Common myeloid progenitor, CD34-positive (primary cell): ENCODE data around the gene TBL1XR1.
A peak's percentile ranks its signal among the peaks of the same experiment; 100 is the strongest.

Experiments used
- CTCF ChIA-PET: fragments of 350-600 bp; sonication (Branson Sonifier 250); formaldehyde crosslinking; loops from one replicate; lab custom pipeline; 2021; ENCODE audit warnings: antibody characterized with exemption; lab: Charles Lee
- POLR2A ChIA-PET: fragments of 350-600 bp; sonication (Branson Sonifier 250); formaldehyde crosslinking; loops from one replicate; lab custom pipeline; 2021; ENCODE audit warnings: antibody characterized with exemption; lab: Charles Lee
- DNase-seq, 3 donors: peaks; one replicate each; pipeline versions ENCODE4 v3.0.0 to v3.0.0-alpha.2; 2013
- H3K27ac ChIP-seq, 2 experiments: 1 replicate in 1 of 2; 2 replicates in 1 of 2; pipeline ENCODE4 v1.7.0; 2013; ENCODE audit warnings: inconsistent platforms in 2 of 2, low read length in 2 of 2, mild to moderate bottlenecking in 2 of 2, low read depth in 1 of 2, moderate library complexity in 1 of 2; ENCODE audit not compliant: severe bottlenecking in 2 of 2, insufficient read depth in 1 of 2, poor library complexity in 1 of 2
- H3K27me3 ChIP-seq, 5 experiments: replicated peaks in 2 of 5; 1 replicate in 3 of 5; 2 replicates in 2 of 5; pipeline versions ENCODE4 v1.6.1 to v1.7.0; 2013; ENCODE audit warnings: low read length in 4 of 5, mild to moderate bottlenecking in 2 of 5, moderate library complexity in 2 of 5, inconsistent platforms in 1 of 5; ENCODE audit not compliant: insufficient read depth in 5 of 5, control insufficient read depth in 4 of 5
- H3K36me3 ChIP-seq, 4 experiments: 1 replicate in 2 of 4; 2 replicates in 2 of 4; pipeline versions ENCODE4 v1.6.1 to v1.7.0; 2013; ENCODE audit warnings: low read length in 3 of 4, control low read depth in 1 of 4, mild to moderate bottlenecking in 1 of 4; ENCODE audit not compliant: control insufficient read depth in 4 of 4, insufficient read depth in 4 of 4
- H3K4me1 ChIP-seq, 4 experiments: 1 replicate in 3 of 4; 2 replicates in 1 of 4; pipeline versions ENCODE4 v1.6.1 to v1.7.1; 2013; ENCODE audit warnings: low read length in 3 of 4, mild to moderate bottlenecking in 3 of 4, control low read depth in 1 of 4, inconsistent platforms in 1 of 4, moderate library complexity in 1 of 4; ENCODE audit not compliant: control insufficient read depth in 4 of 4, insufficient read depth in 4 of 4; ENCODE audit errors: control extremely low read depth in 1 of 4
- H3K4me3 ChIP-seq, 7 experiments: 1 replicate in 4 of 7; 2 replicates in 3 of 7; pipeline versions ENCODE4 v1.5.1 to v1.7.0; 2013; ENCODE audit warnings: mild to moderate bottlenecking in 7 of 7, low read length in 6 of 7, moderate library complexity in 6 of 7, inconsistent platforms in 2 of 7, low read depth in 2 of 7, control low read depth in 1 of 7; ENCODE audit not compliant: insufficient read depth in 4 of 7, control insufficient read depth in 1 of 7; ENCODE audit errors: extremely low read depth in 1 of 7
- H3K9me3 ChIP-seq, 5 experiments: 1 replicate in 4 of 5; 2 replicates in 1 of 5; pipeline versions ENCODE4 v1.6.1 to v1.7.1; 2013; ENCODE audit warnings: low read length in 4 of 5, mild to moderate bottlenecking in 2 of 5, inconsistent platforms in 1 of 5, low read depth in 1 of 5, moderate library complexity in 1 of 5; ENCODE audit not compliant: control insufficient read depth in 4 of 5, insufficient read depth in 2 of 5; ENCODE audit errors: control extremely low read depth in 1 of 5
- WGBS: methylation state at CpG from one replicate; pipeline ENCODE4 v1.1.5; 2013; ENCODE audit not compliant: insufficient coverage; 5-methylcytosine and 5-hydroxymethylcytosine counted together

Gene TBL1XR1

DNA sequence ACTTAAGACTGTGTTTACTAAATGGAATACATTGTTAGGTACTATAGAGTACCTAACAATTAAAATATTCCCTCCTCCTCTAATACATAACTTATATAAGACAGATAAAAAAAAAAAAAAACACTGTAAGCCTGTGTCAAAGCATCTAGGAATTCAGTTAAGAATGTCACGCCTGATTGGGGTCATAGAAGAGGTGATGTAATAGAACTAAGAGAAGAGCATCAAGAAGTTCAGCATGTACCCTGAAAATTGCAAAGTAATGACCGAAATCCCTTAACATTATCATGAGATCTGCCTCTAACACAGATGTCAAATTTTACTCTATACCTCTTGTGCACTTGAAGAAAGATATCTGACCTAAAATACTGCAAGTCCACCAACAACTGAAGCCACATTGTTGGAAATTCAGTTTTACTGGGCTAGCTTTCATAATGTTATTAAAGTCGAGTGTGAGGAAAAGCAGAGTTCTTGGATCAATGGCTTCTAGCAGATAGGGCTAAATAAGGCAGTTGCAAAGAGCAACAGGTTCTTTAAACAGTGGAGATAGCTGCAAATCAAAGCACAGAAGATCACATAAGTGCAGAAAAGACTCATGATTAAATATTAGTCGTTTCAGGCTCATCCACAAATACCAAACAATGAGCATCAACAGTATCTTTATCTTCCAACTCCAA lies 75.0 kb downstream of the TBL1XR1 start:
- 95% methylated on average over 3 of the region's 4 CpGs for WGBS
- peaks cover 0 to 6% (median 0%) of the 10 kb centered on the region in 5 experiments for H3K9me3 ChIP-seq
- H3K36me3 ChIP-seq = peaks cover 0 to 13% (median under 1%) of the 10 kb centered on the region in 4 experiments
- H3K4me3 ChIP-seq = no peak overlapping the region
- DNase-seq = no peak
- ChIA-PET POLR2A (no interaction called here), CTCF (interaction anchor here (1.3 to 2.3 kb wide), 2 partner anchors 11 to 59 kb away, joined by 3 to 8 read pairs; no protein-coding TSS in a partner anchor)
- H3K27ac ChIP-seq = no peak overlapping the region
- no peaks in the 10 kb centered on the region for H3K27me3 ChIP-seq
- H3K4me1 ChIP-seq = no peaks in the 10 kb centered on the region

GRCh38 chr3:177119829-177120228 lies 77.5 kb downstream of the TBL1XR1 start:
- no peak overlapping the region for H3K4me3 ChIP-seq
- no peaks in the 10 kb centered on the region for H3K4me1 ChIP-seq
- no peak overlapping the region for H3K27ac ChIP-seq
- H3K36me3 ChIP-seq = peaks cover 0 to 12% (median 2%) of the 10 kb centered on the region in 4 experiments
- 92% methylated on average over 3 of the region's 3 CpGs for WGBS
- no peak for DNase-seq
- ChIA-PET POLR2A (no interaction called here), CTCF (interaction anchor here (0.8 to 1.2 kb wide), 2 partner anchors 15 to 419 kb away, joined by 3 read pairs; no protein-coding TSS in a partner anchor)
- H3K27me3 ChIP-seq = no peaks in the 10 kb centered on the region
- H3K9me3 ChIP-seq = peaks cover 0 to 6% (median 0%) of the 10 kb centered on the region in 5 experiments

DNA sequence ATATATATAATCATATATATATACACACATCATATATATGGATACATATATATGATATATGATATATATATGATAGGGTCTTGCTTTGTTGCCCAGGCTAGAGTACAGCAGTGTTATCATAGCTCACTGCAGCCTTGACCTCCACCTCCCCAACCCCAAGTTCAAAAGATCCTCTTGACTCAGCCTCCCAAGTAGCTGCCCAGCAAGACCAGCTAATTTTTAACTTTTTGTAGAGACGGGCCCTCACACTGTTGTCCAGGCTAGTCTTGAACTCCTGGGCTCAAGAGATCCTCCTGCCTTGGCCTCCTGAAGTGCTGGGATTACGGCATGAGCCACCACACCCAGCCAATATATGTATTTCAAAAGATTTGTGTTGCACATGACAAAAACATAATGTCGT lies 83.0 kb downstream of the TBL1XR1 start:
- no CpG with 5 or more reads among the region's 3 CpGs for WGBS
- POLR2A ChIA-PET = interaction anchor here (0.6 kb wide), 1 partner anchor 49 kb away, joined by 3 read pairs; no protein-coding TSS in a partner anchor
- no peaks in the 10 kb centered on the region for H3K9me3 ChIP-seq
- no peak overlapping the region for H3K4me3 ChIP-seq
- peaks cover 0 to 7% (median 2%) of the 10 kb centered on the region in 4 experiments for H3K36me3 ChIP-seq
- no peak overlapping the region for H3K27ac ChIP-seq
- CTCF ChIA-PET = interaction anchor here (1.1 to 2.5 kb wide), 4 partner anchors 9 to 62 kb away, joined by 3 to 7 read pairs (median 4); no protein-coding TSS in a partner anchor
- no peaks in the 10 kb centered on the region for H3K27me3 ChIP-seq
- H3K4me1 ChIP-seq = peaks cover 0 to 16% (median 8%) of the 10 kb centered on the region in 4 experiments
- no peak for DNase-seq

DNA sequence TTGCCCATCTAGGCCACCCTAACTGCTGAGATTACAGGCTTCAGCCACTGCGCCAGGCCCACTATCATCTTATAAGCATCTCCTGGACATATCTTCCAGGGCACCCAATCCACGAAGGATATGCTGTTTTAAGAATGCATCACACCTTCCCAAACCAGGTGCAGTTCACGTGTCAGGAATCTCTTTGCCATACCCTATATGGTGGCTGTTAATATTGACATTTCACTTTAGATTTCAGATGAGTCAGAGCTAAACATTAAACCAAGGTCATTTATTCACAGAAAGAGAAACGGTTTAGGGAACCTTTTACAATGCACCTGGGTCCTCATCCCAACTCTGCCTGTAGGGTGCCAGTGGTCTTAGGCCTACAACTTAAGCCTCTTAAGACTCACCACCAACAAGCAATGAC lies 85.7 kb downstream of the TBL1XR1 start:
- Histone ChIP-seq H3K27ac (no peak overlapping the region), H3K27me3 (no peaks in the 10 kb centered on the region), H3K4me1 (peaks cover 4 to 22% (median 11%) of the 10 kb centered on the region in 4 experiments), H3K4me3 (no peak overlapping the region), H3K9me3 (no peaks in the 10 kb centered on the region), H3K36me3 (peaks cover 0 to 7% (median 2%) of the 10 kb centered on the region in 4 experiments)
- DNase-seq = peak in 2 of 3 donors; percentile 25 to 43
- ChIA-PET POLR2A (interaction anchor here (1.1 kb wide), 1 partner anchor 64 kb away, joined by 3 read pairs; no protein-coding TSS in a partner anchor), CTCF (interaction anchor here (1.0 to 1.2 kb wide), 3 partner anchors 12 to 364 kb away, joined by 3 to 4 read pairs (median 3); no protein-coding TSS in a partner anchor)
- 83% methylated on average over 1 of the region's 4 CpGs for WGBS

DNA sequence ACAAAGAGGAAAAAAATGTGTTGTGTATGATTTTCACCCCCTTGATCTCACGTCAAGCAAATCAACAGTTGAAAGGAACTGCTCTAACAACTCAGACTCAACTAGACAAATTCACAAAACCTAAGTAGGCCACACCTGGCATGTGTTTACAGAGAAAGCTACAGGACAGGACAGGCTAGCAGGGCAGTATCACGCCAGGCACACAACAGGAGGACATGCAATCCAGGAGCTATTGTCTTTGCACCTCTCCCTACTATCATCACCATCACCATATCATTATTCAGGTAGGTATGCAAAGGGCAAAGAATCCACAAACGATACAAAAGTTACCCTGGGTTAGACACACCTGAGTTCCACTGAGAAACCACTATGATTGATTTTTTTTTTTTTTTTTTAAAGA lies 86.4 kb downstream of the TBL1XR1 start:
- peaks cover 4 to 25% (median 14%) of the 10 kb centered on the region in 4 experiments for H3K4me1 ChIP-seq
- no peak overlapping the region for H3K27ac ChIP-seq
- ChIA-PET CTCF (interaction anchor here (1.0 to 1.2 kb wide), 3 partner anchors 11 to 364 kb away, joined by 3 to 4 read pairs (median 4); no protein-coding TSS in a partner anchor), POLR2A (interaction anchor here (1.1 kb wide), 1 partner anchor 64 kb away, joined by 3 read pairs; no protein-coding TSS in a partner anchor)
- peaks cover 0 to 7% (median under 1%) of the 10 kb centered on the region in 4 experiments for H3K36me3 ChIP-seq
- DNase-seq = no peak
- H3K27me3 ChIP-seq = no peaks in the 10 kb centered on the region
- no peak overlapping the region for H3K4me3 ChIP-seq
- H3K9me3 ChIP-seq = no peaks in the 10 kb centered on the region
- 100% methylated on average over 2 of the region's 3 CpGs for WGBS

- Histone ChIP-seq H3K9me3 (no peaks in the 10 kb centered on the region), H3K36me3 (peaks cover 0 to 7% (median under 1%) of the 10 kb centered on the region in 4 experiments), H3K4me1 (peaks cover 4 to 25% (median 14%) of the 10 kb centered on the region in 4 experiments), H3K27ac (no peak overlapping the region), H3K27me3 (no peaks in the 10 kb centered on the region), H3K4me3 (no peak overlapping the region)
- no peak for DNase-seq
- ChIA-PET CTCF (interaction anchor here (1.2 to 3.3 kb wide), 3 partner anchors 10 to 35 kb away, joined by 4 to 11 read pairs (median 4); no protein-coding TSS in a partner anchor), POLR2A (interaction anchor here (1.1 kb wide), 1 partner anchor 65 kb away, joined by 3 read pairs; no protein-coding TSS in a partner anchor)
- no CpG with 5 or more reads among the region's 2 CpGs for WGBS
Observed at GRCh38 chr3:177110386-177110785, 86.9 kb downstream of the TBL1XR1 start.
